Measurements from ENCODE around the gene RALGPS2. TPM values are rescaled to one million over a fixed set of nuclear protein-coding genes. Genes with fewer than 3 reads are reported as not detected.
"Not testable (repeated sequence)": the region's sequence is repeated elsewhere in the genome, so short reads cannot be mapped to it uniquely, and the experiment has no call there.

The RALGPS2 gene
- total RNA-seq, 1 donor from 2014 or later, result 1.8 TPM

DNA sequence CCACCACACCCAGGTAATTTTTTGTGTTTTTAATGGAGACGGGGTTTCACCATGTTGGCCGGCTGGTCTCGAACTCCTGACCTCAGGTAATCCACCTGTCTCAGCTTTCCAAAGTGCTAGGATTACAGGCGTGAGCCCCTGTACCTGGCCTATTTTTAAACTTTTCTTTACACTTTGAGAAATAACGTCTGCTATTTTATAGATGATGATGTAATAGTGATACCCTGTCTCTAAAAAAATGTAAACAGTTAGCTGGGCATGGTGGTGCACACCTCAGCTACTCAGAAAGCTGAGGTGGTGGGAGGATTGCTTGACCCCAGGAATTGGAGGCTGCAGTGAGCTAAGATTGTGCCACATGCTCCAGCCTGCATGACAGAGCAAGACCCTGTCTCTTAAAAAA is 47.9 kb downstream of the RALGPS2 start:
- intact Hi-C loops (cut with micrococcal nuclease), result loop anchor here (5.0 kb wide), 1 partner anchor 1039 kb away; no protein-coding TSS in a partner anchor

DNA sequence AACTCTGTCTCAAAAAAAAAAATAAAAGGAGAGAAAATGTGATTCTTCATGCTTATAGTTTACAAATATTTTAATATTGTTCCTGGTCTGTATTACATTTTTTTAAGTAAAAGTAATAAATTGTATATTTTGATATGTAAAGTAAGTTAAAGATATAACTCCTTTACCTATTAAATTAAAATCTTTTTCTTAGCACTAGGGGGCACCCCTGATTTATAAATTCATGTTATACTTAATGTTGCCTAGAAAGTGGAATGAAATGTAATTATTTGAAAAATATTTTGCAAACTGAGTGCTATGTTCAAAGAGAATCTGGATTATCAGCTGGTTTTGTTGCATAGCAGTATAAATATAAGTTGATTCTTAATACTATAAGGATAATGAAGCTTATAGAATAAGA is 49.2 kb downstream of the RALGPS2 start:
- intact Hi-C loops (cut with micrococcal nuclease), result loop anchor here (1.0 to 5.0 kb wide), 4 partner anchors 229 to 1038 kb away; no protein-coding TSS in a partner anchor

DNA sequence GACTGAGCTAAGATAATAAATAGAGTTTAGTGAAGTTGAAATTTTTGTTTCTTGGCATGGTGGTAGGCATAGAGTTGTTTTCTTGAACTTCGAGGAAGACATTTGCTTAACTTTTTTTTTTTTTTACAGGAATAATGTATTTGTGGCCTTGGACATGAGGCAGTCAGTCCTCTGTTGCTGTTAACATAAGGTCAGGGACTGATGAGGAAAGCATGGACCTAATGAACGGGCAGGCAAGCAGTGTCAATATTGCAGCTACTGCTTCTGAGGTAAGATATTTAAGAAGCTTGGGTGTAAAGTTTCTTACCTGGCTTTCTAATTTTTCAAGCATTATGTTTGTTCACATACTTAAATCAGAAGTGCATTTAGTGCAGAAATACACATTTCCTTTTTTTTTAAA is 51.5 kb downstream of the RALGPS2 start:
- intact Hi-C loops (cut with micrococcal nuclease), result no loop called here

DNA sequence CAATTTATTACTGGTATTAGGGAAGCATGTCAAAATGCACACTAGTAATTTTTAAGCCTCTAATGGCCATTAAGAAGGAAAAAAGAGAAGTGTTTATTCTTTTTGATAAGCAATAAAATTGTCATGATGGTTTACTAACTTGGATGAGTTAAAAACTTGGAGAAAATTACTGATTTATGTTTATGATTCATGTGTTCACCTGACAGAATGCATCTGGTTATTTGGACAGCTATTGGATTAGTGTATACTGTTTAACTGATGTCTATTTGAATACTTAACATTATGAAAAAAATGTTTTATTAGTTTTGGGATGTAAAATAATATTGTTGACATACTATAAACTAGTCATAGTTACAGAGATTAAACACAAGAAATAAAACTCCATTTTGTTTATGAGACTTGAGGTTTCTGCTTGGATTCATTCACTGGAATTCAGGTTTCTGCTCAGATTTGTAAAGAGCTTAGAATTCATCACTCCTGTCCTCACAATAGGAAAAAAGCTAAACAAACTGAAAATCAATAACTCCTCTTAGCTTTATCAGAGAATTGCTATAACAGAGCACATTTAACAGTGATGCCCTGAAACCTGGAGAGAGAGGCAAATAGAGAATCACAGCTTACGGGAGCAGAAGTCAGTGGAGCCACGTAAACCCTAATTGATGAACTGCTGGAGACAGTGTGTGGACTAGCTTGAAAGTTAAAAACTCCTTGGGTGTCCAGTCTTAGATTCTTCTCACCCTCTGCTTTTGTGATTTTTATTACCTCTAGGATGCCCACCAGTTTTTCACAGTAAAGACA is 56.7 kb downstream of the RALGPS2 start:
- intact Hi-C loops (cut with micrococcal nuclease), result no loop called here

DNA sequence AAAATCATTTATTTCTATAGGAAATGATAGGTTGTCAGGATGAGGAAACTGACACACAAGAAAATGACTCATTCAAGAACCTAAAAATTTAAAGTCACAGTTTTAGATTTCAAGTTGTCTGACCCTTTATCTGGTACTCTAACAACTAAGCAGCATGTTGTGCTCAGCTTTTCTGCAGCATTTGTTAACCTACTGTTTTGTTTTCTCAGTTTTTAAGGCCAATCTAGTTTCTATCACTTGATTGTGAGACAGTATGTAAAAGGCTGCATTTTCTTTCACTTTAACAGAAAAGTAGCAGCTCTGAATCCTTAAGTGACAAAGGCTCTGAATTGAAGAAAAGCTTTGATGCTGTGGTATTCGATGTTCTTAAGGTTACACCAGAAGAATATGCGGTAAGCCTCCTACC is 59.1 kb downstream of the RALGPS2 start:
- intact Hi-C loops (cut with micrococcal nuclease), result no loop called here

DNA sequence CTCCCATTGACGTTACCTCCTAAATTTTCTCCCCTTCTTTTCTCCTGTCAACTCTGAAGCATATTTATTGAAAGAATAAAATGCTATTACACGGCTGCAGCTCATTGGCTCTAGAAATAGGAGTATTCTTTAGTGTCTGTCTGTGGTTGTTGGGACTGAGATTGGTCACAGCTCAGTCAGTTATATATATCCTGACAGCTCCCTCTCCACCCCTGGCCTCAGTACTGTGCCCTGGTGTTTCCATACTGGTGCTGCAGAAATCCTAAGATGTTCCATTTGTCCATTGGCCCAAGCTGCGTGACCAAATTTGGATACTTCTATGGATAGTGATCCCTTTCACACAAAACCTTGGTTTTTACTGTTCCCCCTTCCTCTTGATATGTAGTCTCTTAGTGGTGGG is 67.3 kb downstream of the RALGPS2 start:
- intact Hi-C loops (cut with micrococcal nuclease), result no loop called here

DNA sequence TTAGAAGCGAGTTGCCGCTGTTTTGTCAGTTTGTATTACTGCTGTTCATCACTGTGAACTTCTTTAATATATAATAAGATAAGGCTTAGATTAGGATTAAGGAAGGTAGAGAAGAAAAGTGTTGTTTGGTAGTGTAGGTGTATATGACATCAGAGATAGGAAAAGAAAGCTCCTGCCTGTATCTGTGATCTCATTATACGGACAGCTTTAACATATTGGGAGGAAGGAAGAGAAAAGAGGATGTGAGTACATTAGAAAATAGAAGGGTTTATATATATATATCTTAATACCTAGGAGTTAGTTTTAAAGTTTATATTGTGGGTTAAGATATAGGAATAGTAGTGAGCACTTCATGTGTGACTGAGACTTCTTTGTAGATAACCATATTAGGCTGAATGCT is 71.0 kb downstream of the RALGPS2 start:
- intact Hi-C loops (cut with micrococcal nuclease), result no loop called here

DNA sequence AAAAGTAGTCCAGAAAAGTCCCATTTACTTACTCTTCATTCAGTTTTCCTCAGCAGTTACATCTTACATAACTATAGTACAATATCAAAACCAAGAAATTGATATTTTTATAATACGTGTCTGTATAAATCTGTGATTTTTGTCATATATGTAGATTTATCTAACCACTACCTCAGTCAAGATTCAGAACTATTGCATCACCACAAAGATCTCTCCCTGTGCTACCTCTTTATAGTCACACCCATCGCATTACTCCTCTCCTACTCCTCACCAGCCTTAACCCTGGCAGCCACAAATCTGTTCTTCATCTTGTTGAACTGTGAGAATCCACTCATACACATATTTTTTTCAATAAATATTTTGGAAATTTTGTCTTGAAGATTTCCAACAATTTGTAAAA is 72.5 kb downstream of the RALGPS2 start:
- intact Hi-C loops (cut with micrococcal nuclease), result no loop called here

DNA sequence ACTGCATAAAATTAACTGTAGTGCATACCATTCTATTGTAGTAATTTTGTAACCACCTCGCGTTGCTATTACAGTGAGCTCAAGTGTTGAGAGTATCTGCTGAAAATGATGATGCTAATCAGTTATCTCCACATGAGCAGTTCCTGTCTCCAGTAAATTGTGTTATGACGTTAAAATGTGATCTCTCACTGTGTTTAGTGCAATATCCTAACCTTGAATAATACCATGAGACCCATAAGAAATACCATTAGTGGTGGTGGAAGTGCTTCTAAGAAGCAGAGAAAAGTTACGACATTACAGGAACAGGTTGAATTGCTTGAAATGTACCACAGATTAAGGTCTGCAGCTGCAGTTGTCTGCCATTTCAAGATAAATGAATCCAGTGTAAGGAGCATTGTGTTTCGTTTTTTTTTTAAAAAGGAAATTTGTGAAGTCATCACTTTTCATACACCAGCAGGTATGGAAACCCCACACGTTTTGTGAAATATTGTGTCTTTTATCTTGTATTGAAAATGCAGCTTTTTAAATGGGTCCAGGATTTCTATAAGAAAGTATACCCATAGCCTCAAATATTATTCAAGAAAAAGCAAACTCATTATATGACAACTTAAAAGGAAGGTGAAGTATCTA is 73.3 kb downstream of the RALGPS2 start:
- intact Hi-C loops (cut with micrococcal nuclease), result no loop called here

DNA sequence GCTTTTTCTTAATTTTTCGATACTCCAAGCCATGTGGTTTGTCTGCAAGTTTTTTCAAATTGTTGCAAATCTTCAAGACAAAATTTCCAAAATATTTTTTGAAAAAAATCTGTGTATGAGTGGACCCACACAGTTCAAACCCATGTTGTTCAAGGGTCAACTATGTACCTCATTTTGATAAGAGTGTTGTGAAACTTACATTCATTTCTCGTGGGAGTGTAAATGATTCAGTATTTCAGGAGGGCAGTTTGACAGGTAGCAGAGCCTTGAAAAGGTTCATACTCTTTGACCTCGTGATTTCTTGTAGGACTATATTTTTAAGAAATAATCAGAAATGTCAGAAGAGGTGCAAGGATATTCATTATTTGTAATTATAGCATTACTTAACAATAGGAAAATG is 77.8 kb downstream of the RALGPS2 start:
- intact Hi-C loops (cut with micrococcal nuclease), result no loop called here

DNA sequence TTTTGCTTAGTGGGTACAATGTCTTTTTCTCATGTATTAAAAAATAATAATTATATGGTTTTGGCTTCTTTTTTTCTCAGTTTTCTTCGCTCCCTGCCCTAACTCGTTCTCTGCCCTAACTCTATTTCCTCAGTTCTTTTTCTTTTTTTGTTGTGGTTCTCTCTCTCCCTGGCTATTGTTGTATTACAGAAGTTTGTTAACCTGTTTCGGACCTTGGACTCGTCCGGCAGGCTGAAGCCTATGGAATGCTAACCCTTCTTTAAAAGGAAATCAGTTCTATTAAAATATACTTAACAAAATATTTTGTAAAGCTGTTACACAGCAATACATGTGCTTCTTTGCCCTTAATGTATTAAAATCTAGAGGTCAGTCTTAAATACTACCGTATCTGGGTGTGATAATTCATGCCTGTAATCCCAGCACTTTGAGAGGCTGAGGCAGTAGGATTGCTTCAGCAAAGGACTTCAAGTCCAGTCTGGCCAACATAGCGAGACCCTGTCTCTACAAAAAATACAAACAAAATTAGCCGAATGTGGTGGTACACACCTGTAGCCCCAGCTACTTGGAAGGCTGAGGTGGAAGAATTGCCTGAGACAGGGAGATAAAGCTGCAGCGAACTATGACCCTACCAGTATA is 81.7 kb downstream of the RALGPS2 start:
- intact Hi-C loops (cut with micrococcal nuclease), result no loop called here

DNA sequence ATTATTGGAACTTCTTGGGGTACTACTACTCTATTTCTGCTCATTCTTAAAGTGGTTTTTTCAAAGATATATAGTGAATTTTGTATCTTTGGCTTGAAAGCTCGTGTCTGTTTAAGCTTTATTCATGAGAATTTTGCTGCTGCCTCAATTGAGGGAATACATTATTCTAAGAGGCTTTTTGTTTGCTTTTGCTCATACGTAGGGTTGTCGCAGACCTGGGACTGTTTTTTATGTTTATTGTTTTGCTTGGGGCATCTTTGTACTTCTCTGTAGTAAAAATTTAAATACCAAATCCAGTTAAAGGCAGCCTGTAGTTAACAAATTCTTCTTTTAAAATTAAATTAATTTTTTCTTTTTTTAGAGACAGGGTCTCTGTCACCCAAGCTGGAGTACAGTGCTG is 83.5 kb downstream of the RALGPS2 start:
- intact Hi-C loops (cut with micrococcal nuclease), result no loop called here

DNA sequence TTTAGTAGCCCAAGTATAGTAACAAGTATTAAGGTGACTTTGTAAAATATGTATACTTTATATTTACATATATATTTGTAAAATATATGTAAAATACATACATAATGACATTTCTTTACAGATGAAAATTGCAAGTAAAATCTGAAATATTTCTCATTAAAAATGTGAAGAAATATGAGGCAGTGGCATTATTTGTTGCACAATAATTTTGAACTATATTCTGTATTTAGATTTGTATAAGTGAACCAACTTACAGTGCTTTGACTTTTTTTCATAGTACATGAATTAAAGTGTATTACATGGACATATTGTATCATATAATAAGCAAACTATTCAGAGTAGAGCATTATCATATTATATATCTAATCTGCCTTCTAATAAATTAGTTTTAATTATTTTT is 85.5 kb downstream of the RALGPS2 start:
- intact Hi-C loops (cut with micrococcal nuclease), result no loop called here

DNA sequence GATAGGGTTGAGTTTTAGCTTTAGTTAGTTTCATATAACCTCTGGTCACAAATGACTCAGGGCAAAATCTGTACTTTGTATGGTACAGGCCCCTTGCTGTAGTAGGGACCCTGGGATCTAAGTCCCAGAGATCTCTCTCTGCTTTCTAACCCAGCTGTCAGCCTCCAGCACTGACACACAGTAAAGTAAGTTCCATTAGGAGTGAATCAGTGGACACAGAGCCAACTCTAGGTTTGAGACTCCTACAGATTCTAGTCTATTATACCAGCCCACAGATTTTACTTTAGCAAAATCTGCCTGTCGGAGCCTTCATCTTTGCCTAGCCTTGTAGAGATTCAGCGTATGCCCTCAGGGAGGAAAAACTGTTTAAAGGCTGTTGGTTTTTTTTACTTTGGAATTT is 93.4 kb downstream of the RALGPS2 start:
- intact Hi-C loops (cut with micrococcal nuclease), result loop anchor here (5.0 kb wide), 1 partner anchor 1504 kb away; no protein-coding TSS in a partner anchor

DNA sequence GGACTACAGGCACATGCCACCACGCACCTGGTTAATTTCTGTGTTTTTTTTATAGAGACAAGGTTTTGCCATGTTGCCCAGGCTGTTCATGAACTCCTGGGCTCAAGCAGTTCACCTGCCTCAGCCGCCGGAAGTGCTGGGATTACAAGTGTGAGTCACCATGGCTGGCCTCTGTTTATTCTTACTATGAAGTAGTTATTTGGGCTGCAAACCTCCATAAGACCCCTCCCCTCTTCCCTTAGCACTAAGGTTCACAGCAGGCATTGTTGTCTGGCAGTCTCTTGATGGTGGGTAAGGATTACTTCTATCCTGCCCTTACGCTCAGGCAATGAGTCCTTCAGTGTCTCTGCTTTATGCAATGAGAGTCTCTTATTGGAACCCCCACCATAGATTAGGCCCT is 94.1 kb downstream of the RALGPS2 start:
- intact Hi-C loops (cut with micrococcal nuclease), result loop anchor here (5.0 kb wide), 1 partner anchor 1503 kb away; no protein-coding TSS in a partner anchor

DNA sequence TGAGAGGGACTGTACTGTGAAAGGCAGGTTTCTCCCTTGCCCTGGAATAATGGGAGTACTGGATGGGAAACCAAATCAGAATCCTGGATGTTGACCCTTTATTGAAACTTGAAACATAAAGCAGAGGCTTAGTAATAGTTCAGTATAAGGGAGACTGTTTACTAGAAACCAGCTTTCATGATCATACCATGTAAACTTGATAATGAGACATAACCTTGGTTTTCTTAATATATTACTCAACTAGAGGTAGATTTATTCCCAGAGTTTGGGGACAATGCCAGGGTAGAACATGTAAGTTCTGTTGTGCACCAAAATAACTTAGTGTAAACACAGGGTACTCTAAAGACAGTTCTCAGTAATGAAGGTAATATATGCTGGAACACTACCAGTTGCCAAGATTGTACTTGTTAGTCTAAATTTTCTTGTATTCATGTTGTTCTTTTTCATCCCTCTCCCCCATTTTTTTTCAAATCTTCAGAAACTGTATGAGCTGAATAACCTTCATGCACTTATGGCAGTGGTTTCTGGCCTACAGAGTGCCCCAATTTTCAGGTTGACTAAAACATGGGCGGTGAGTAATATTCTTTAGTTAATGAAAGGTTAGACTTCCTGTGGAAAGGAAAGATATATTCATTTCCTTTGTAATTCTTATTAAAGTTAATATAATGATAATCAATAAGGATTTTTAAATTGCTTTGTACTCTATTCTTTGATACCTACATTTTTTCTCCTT is 96.3 kb downstream of the RALGPS2 start:
- intact Hi-C loops (cut with micrococcal nuclease), result no loop called here

DNA sequence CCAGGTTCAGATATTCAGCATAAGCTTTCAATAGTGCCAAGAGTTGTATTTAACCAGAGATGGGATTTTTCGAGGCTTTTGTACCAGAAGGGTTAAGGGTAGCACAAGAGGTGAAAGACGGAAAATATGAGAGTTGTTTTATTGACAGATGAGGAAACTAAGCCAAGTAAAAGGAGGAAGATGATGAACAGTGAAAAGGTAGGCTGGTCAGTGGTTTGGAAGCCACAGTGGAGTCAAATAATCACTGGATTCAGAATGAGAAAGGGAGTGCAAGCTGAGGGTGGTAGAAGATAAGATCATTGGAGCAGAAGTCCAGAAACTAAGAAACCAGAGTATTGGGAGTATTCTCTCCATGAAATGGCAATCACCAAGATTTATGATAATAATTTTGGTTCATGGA is 100.1 kb downstream of the RALGPS2 start:
- intact Hi-C loops (cut with micrococcal nuclease), result no loop called here

DNA sequence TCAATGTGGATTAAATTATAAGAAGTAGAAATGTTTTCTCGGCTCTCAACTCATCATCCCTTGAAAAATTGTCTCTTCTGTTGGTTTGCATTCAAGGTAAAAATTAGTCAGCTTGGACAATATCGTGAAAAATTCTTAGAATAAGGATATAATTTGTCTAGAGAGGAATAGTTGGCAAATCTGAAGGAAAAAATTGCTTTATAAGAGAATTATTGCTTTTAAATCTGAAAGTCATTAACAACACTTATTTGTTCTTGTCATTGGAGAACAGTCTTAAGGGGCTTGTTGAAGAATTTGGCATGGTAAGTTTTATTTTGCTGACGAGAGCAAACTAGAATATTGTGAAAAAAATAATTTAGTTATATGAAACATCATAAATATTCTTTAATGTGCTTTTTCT is 119.4 kb downstream of the RALGPS2 start:
- intact Hi-C loops (cut with micrococcal nuclease), result no loop called here

DNA sequence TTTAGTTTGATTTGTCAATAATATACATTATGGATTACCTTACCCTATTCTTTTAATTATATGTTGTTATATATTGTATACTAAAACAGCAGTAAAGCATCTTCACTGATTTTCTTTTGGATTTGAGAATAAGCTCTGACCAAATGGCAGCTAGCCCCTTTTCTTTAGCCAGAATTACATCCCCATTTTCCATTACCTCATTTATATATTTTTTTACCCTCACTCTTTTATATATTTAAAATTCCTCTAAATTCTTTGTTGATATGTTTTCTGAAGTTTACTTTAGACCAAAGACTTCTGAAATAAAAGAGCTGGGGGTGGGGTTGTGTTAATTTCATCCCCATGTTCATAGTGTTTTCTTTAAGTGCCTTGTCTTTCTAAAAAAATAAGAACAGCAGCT is 121.3 kb downstream of the RALGPS2 start:
- intact Hi-C loops (cut with micrococcal nuclease), result no loop called here

DNA sequence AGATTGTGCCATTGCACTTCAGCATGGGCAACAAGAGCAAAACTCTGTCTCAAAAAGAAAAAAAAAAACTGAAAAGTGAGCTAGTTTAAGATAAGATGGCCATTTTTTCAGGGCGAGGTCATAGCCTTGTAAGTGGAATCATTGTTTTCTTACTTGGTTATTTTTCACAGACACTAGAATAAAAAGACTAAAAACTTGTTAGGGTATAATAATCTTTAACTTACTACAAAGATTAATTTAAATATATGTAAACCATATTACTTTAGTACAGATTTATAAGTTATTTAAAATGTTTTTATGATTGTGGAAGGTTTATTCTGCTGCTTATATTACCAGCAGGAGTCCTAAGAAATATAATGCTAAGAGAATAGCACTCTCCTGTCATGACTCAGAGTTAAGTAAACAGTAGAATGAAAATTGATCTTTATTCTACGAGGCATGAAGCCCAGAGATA is 122.4 kb downstream of the RALGPS2 start:
- intact Hi-C loops (cut with micrococcal nuclease), result no loop called here

DNA sequence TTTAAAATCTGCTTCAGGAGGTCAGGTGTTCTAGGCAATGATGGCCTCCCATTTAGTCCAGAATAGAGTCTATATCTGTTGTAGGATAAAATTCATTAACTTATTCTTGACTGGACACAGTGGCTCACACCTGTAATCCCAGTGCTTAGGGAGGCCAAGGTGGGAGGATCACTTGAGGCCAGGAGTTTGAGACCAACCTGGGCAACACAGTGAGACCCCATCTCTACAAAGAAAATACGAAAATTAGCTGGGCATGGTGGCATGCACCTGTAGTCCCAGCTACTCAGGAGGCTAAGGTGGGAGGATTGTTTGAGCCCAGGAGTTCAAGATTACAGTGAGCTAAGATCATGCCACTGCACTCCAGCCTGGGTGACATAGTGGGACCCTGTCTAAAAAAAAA is 122.9 kb downstream of the RALGPS2 start:
- intact Hi-C loops (cut with micrococcal nuclease), result not testable (repeated sequence)

DNA sequence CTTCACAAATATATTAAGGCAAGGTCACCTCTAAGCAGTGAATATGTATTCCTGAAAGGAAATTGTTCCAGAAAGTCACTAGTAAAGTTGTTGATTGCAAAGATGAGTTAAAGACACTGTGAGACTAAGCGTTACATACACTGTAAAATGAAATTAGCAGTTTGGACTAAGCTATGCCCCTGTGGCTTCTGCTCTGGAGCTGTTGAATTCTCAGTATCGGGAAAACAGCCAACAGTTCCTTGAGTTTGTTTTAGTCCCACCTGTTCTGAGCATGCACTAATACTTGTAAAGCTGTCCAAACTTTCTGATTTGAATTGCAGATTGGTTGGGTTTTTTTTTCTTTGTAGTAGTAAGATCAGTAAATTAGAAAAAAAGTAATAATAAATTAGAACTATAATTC is 124.9 kb downstream of the RALGPS2 start:
- intact Hi-C loops (cut with micrococcal nuclease), result no loop called here
